ENCODE data around the gene ANXA2.
"Not testable (repeated sequence)": the region's sequence is repeated elsewhere in the genome, so short reads cannot be mapped to it uniquely, and the experiment has no call there.

Gene ANXA2

GRCh38 chr15:60397772-60398445, at the start of gene ANXA2:
TSS of gene ANXA2 (minus strand) at chr15:60397986. CDS start at chr15:60386075, 11,911 bp downstream.
- no peak for DNase-seq (ENCODE audit: low spot score)

GRCh38 chr15:60444289-60444912, 46.6 kb upstream of the ANXA2 start:
- no peak for DNase-seq (ENCODE audit: low spot score)

- DNase-seq (ENCODE audit: low spot score), result no peak
These were observed 45.0 kb upstream of the ANXA2 start for GRCh38 chr15:60442763-60443162.

GRCh38 chr15:60442031-60442650, 44.4 kb upstream of the ANXA2 start:
- no peak for DNase-seq (ENCODE audit: low spot score)

- DNase-seq (ENCODE audit: low spot score), result no peak
These were observed 43.5 kb upstream of the ANXA2 start for GRCh38 chr15:60441331-60441730.

- no peak for DNase-seq (ENCODE audit: low spot score)
These were observed 40.9 kb upstream of the ANXA2 start for GRCh38 chr15:60438646-60439045.

GRCh38 chr15:60428935-60429334, 31.1 kb upstream of the ANXA2 start:
- DNase-seq (ENCODE audit: low spot score), result no peak

- no peak for DNase-seq (ENCODE audit: low spot score)
These were observed 29.2 kb upstream of the ANXA2 start for GRCh38 chr15:60426870-60427508.

GRCh38 chr15:60425461-60425860, 27.7 kb upstream of the ANXA2 start:
- DNase-seq (ENCODE audit: low spot score), result no peak

- DNase-seq (ENCODE audit: low spot score), result no peak
These were observed 26.2 kb upstream of the ANXA2 start for GRCh38 chr15:60424006-60424405.

GRCh38 chr15:60423537-60423936, 25.8 kb upstream of the ANXA2 start:
- DNase-seq (ENCODE audit: low spot score), result no peak

GRCh38 chr15:60421544-60421943, 23.8 kb upstream of the ANXA2 start:
- no peak for DNase-seq (ENCODE audit: low spot score)

GRCh38 chr15:60420203-60420716, 22.5 kb upstream of the ANXA2 start:
- DNase-seq (ENCODE audit: low spot score), result no peak

GRCh38 chr15:60419753-60420152, 22.0 kb upstream of the ANXA2 start:
- no peak for DNase-seq (ENCODE audit: low spot score)

- no peak for DNase-seq (ENCODE audit: low spot score)
These were observed 20.3 kb upstream of the ANXA2 start for GRCh38 chr15:60418096-60418495.

- DNase-seq (ENCODE audit: low spot score), result no peak
These were observed 19.3 kb upstream of the ANXA2 start for GRCh38 chr15:60417112-60417511.

- no peak for DNase-seq (ENCODE audit: low spot score)
These were observed 18.7 kb upstream of the ANXA2 start for GRCh38 chr15:60416484-60416883.

GRCh38 chr15:60414016-60414682, 16.4 kb upstream of the ANXA2 start:
- no peak for DNase-seq (ENCODE audit: low spot score)

- DNase-seq (ENCODE audit: low spot score), result no peak
These were observed 15.5 kb upstream of the ANXA2 start for GRCh38 chr15:60413231-60413824.

- DNase-seq (ENCODE audit: low spot score), result not testable (repeated sequence)
These were observed 15.0 kb upstream of the ANXA2 start for GRCh38 chr15:60412807-60413206.

GRCh38 chr15:60411774-60412425, 14.1 kb upstream of the ANXA2 start:
- no peak for DNase-seq (ENCODE audit: low spot score)
